ENCODE data around the gene SCUBE3. TPM values are rescaled to one million over a fixed set of nuclear protein-coding genes. Genes with fewer than 3 reads are reported as not detected.

The SCUBE3 gene
- total and polyA plus RNA-seq, 3 experiments from 2014 or later, result 0.07 to 0.18 (median 0.07) TPM

- no peaks in the 10 kb centered on the region for H3K9me3 ChIP-seq (ENCODE audit: low read length)
- Mint-ChIP-seq H3K4me1 (peaks cover 22 to 27% (median 24%) of the 10 kb centered on the region in 3 donors), H3K27me3 (no peaks in the 10 kb centered on the region), H3K36me3 (peaks cover 0 to 76% (median 16%) of the 10 kb centered on the region in 3 donors), H3K9me3 (no peaks in the 10 kb centered on the region), H3K27ac (peak overlapping the region in 2 of 8 donors; percentile 4 to 47), H3K4me3 (no peak overlapping the region)
- H3K27ac ChIP-seq (ENCODE audit: low read depth, low read length), result no peak overlapping the region
- ChIA-PET CTCF (interaction anchor here (1.1 to 13.7 kb wide), 6 partner anchors 9 to 442 kb away, joined by 3 to 295 read pairs (median 23); partner anchors contain the start of genes ARMC12, FANCE, PPARD and RPL10A), POLR2A (no interaction called here)
- no peak for DNase-seq
- peaks cover 17% of the 10 kb centered on the region for H3K36me3 ChIP-seq (ENCODE audit: insufficient read depth, low read length)
- no peaks in the 10 kb centered on the region for H3K27me3 ChIP-seq (ENCODE audit: insufficient read depth, low read length, poor library complexity, severe bottlenecking)
- peaks cover 20% of the 10 kb centered on the region for H3K4me1 ChIP-seq (ENCODE audit: insufficient read depth, low read length)
- no peak overlapping the region for H3K4me3 ChIP-seq (ENCODE audit: low read length)
Measured at GRCh38 chr6:35295036-35295435, 81.3 kb downstream of the SCUBE3 start.

GRCh38 chr6:35295521-35296315, 82.0 kb downstream of the SCUBE3 start:
- H3K27ac ChIP-seq (ENCODE audit: low read depth, low read length), result no peak overlapping the region
- no peaks in the 10 kb centered on the region for H3K27me3 Mint-ChIP-seq
- H3K4me1 Mint-ChIP-seq, result peaks cover 29 to 33% (median 31%) of the 10 kb centered on the region in 3 donors
- peaks cover 27% of the 10 kb centered on the region for H3K4me1 ChIP-seq (ENCODE audit: insufficient read depth, low read length)
- CTCF ChIA-PET, result interaction anchor here (1.1 to 13.7 kb wide), 13 partner anchors 10 to 441 kb away, joined by 3 to 295 read pairs (median 7); partner anchors contain the start of genes ARMC12, FANCE, PPARD and RPL10A
- no peak for DNase-seq
- H3K4me3 Mint-ChIP-seq, result peak overlapping the region in 1 of 7 donors; percentile 36
- peak overlapping the region in 1 of 8 donors; percentile 52 for H3K27ac Mint-ChIP-seq
- H3K9me3 ChIP-seq (ENCODE audit: low read length), result no peaks in the 10 kb centered on the region
- peaks cover 11% of the 10 kb centered on the region for H3K36me3 ChIP-seq (ENCODE audit: insufficient read depth, low read length)
- H3K36me3 Mint-ChIP-seq, result peaks cover 0 to 74% (median 17%) of the 10 kb centered on the region in 3 donors
- POLR2A ChIA-PET, result interaction anchor here (1.2 to 1.4 kb wide), 2 partner anchors 21 to 154 kb away, joined by 4 to 5 read pairs; no protein-coding TSS in a partner anchor
- no peaks in the 10 kb centered on the region for H3K9me3 Mint-ChIP-seq
- H3K4me3 ChIP-seq (ENCODE audit: low read length), result no peak overlapping the region
- no peaks in the 10 kb centered on the region for H3K27me3 ChIP-seq (ENCODE audit: insufficient read depth, low read length, poor library complexity, severe bottlenecking)

GRCh38 chr6:35296931-35297600, 83.3 kb downstream of the SCUBE3 start:
- H3K27ac Mint-ChIP-seq, result peak overlapping the region; percentile 82 to 100 (median 92)
- POLR2A ChIA-PET, result interaction anchor here (1.0 to 1.8 kb wide), 7 partner anchors 13 to 155 kb away, joined by 3 to 7 read pairs (median 4); partner anchors contain the start of genes FANCE and PPARD
- peaks cover 6% of the 10 kb centered on the region for H3K36me3 ChIP-seq (ENCODE audit: insufficient read depth, low read length)

GRCh38 chr6:35297601-35298481, 84.1 kb downstream of the SCUBE3 start, which contains the start of gene DEF6:
DEF6 (plus strand) TSS chr6:35297818; CDS start chr6:35297857, 39 bp downstream.
- Histone ChIP-seq H3K4me3 (ENCODE audit: low read length) (peak within 1 kb of the TSS; percentile 93), H3K9me3 (ENCODE audit: low read length) (no peaks in the 10 kb centered on the region), H3K36me3 (ENCODE audit: insufficient read depth, low read length) (peaks cover 6% of the 10 kb centered on the region), H3K27ac (ENCODE audit: low read depth, low read length) (peak within 1 kb of the TSS; percentile 86), H3K4me1 (ENCODE audit: insufficient read depth, low read length) (peaks cover 48% of the 10 kb centered on the region), H3K27me3 (ENCODE audit: insufficient read depth, low read length, poor library complexity, severe bottlenecking) (no peaks in the 10 kb centered on the region)
- POLR2A ChIA-PET, result interaction anchor here (1.0 to 1.8 kb wide), 6 partner anchors 12 to 154 kb away, joined by 3 to 7 read pairs (median 4); partner anchors contain the start of genes FANCE and PPARD
- no peaks in the 10 kb centered on the region for H3K27me3 Mint-ChIP-seq
- CTCF ChIA-PET, result interaction anchor here (0.6 to 13.7 kb wide), 19 partner anchors 9 to 439 kb away, joined by 3 to 295 read pairs (median 4); partner anchors contain the start of genes ARMC12, FANCE, PPARD and RPL10A
- peak; percentile 82 to 92 (median 84) for DNase-seq
- H3K27ac Mint-ChIP-seq, result peak within 1 kb of the TSS; percentile 90 to 100 (median 98)
- peaks cover 44 to 55% (median 52%) of the 10 kb centered on the region in 3 donors for H3K4me1 Mint-ChIP-seq
- H3K9me3 Mint-ChIP-seq, result no peaks in the 10 kb centered on the region
- peaks cover 0 to 59% (median 11%) of the 10 kb centered on the region in 3 donors for H3K36me3 Mint-ChIP-seq
- H3K4me3 Mint-ChIP-seq, result peak within 1 kb of the TSS; percentile 81 to 93 (median 86)

More at GRCh38 chr6:35296931-35297600, 83.3 kb downstream of the SCUBE3 start:
- Histone ChIP-seq H3K27ac (ENCODE audit: low read depth, low read length) (no peak overlapping the region), H3K4me1 (ENCODE audit: insufficient read depth, low read length) (peaks cover 40% of the 10 kb centered on the region), H3K27me3 (ENCODE audit: insufficient read depth, low read length, poor library complexity, severe bottlenecking) (no peaks in the 10 kb centered on the region), H3K9me3 (ENCODE audit: low read length) (no peaks in the 10 kb centered on the region), H3K4me3 (ENCODE audit: low read length) (peak overlapping the region; percentile 93)
- no peaks in the 10 kb centered on the region for H3K27me3 Mint-ChIP-seq
- peak overlapping the region; percentile 81 to 93 (median 86) for H3K4me3 Mint-ChIP-seq
- no peaks in the 10 kb centered on the region for H3K9me3 Mint-ChIP-seq
- no peak for DNase-seq
- peaks cover 37 to 47% (median 45%) of the 10 kb centered on the region in 3 donors for H3K4me1 Mint-ChIP-seq
- CTCF ChIA-PET, result interaction anchor here (0.6 to 13.7 kb wide), 15 partner anchors 9 to 175 kb away, joined by 3 to 295 read pairs (median 7); partner anchors contain the start of genes FANCE, PPARD and RPL10A
- peaks cover 0 to 64% (median 13%) of the 10 kb centered on the region in 3 donors for H3K36me3 Mint-ChIP-seq

- H3K4me3 Mint-ChIP-seq, result peak overlapping the region; percentile 81 to 93 (median 86)
- H3K9me3 ChIP-seq (ENCODE audit: low read length), result no peaks in the 10 kb centered on the region
- H3K4me3 ChIP-seq (ENCODE audit: low read length), result peak overlapping the region; percentile 93
- H3K4me1 Mint-ChIP-seq, result peaks cover 51 to 63% (median 61%) of the 10 kb centered on the region in 3 donors
- peak overlapping the region; percentile 86 for H3K27ac ChIP-seq (ENCODE audit: low read depth, low read length)
- H3K36me3 ChIP-seq (ENCODE audit: insufficient read depth, low read length), result peaks cover 6% of the 10 kb centered on the region
- DNase-seq, result peak in 1 of 5 donors; percentile 41
- CTCF ChIA-PET, result interaction anchor here (0.6 to 13.7 kb wide), 15 partner anchors 8 to 439 kb away, joined by 3 to 295 read pairs (median 4); partner anchors contain the start of genes ARMC12, FANCE, PPARD and RPL10A
- H3K36me3 Mint-ChIP-seq, result peaks cover 0 to 59% (median 9%) of the 10 kb centered on the region in 3 donors
- no peaks in the 10 kb centered on the region for H3K27me3 ChIP-seq (ENCODE audit: insufficient read depth, low read length, poor library complexity, severe bottlenecking)
- no peaks in the 10 kb centered on the region for H3K9me3 Mint-ChIP-seq
- POLR2A ChIA-PET, result interaction anchor here (1.4 to 1.8 kb wide), 3 partner anchors 11 to 154 kb away, joined by 3 to 7 read pairs (median 6); partner anchors contain the start of gene FANCE
- H3K4me1 ChIP-seq (ENCODE audit: insufficient read depth, low read length), result peaks cover 53% of the 10 kb centered on the region
- H3K27me3 Mint-ChIP-seq, result no peaks in the 10 kb centered on the region
- peak overlapping the region; percentile 90 to 100 (median 98) for H3K27ac Mint-ChIP-seq
Measured at GRCh38 chr6:35298625-35299140, 84.9 kb downstream of the SCUBE3 start.

DNA sequence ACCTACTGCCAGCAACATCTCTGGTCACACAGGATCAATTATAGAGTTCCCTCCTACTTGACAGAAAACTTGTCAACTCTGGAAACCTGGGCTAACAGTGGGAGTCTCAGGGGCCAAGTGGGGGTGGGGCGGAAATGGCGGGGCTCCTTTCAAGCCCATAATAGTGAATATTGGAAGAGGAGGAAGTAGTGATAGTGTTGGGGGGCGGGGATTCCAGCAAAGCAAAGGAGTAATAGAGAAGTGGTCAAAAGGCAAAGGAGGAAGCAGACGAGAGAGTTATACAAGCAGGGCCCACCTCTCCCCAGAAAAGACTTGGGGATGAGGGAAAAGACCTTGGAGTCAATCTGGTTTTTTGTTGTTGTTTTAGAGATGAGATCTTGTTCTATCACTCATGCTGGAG, 85.9 kb downstream of the SCUBE3 start:
- peaks cover 63% of the 10 kb centered on the region for H3K4me1 ChIP-seq (ENCODE audit: insufficient read depth, low read length)
- no peaks in the 10 kb centered on the region for H3K27me3 ChIP-seq (ENCODE audit: insufficient read depth, low read length, poor library complexity, severe bottlenecking)
- no peaks in the 10 kb centered on the region for H3K27me3 Mint-ChIP-seq
- H3K36me3 Mint-ChIP-seq, result peaks cover 0 to 59% (median 13%) of the 10 kb centered on the region in 3 donors
- H3K9me3 Mint-ChIP-seq, result no peaks in the 10 kb centered on the region
- peak overlapping the region; percentile 93 for H3K4me3 ChIP-seq (ENCODE audit: low read length)
- peak in 1 of 5 donors; percentile 33 for DNase-seq
- peaks cover 55 to 68% (median 65%) of the 10 kb centered on the region in 3 donors for H3K4me1 Mint-ChIP-seq
- ChIA-PET CTCF (interaction anchor here (0.9 to 13.7 kb wide), 4 partner anchors 25 to 438 kb away, joined by 3 to 295 read pairs (median 76); partner anchors contain the start of genes ARMC12, FANCE and PPARD), POLR2A (interaction anchor here (1.2 to 2.8 kb wide), 2 partner anchors 11 to 28 kb away, joined by 3 to 16 read pairs; no protein-coding TSS in a partner anchor)
- H3K27ac Mint-ChIP-seq, result peak overlapping the region; percentile 90 to 100 (median 98)
- H3K4me3 Mint-ChIP-seq, result peak overlapping the region; percentile 81 to 93 (median 86)
- peaks cover 4% of the 10 kb centered on the region for H3K36me3 ChIP-seq (ENCODE audit: insufficient read depth, low read length)
- H3K9me3 ChIP-seq (ENCODE audit: low read length), result no peaks in the 10 kb centered on the region
- H3K27ac ChIP-seq (ENCODE audit: low read depth, low read length), result peak overlapping the region; percentile 86

Measured in CD8-positive, alpha-beta memory T cell (primary cell).